GM20431 (cell line): ENCODE results near the gene ST3GAL3.
"Not testable (repeated sequence)": the region's sequence is repeated elsewhere in the genome, so short reads cannot be mapped to it uniquely, and the experiment has no call there.

Source experiments
- in situ Hi-C: fragments of 300-500 bp; cut with MseI, MboI; formaldehyde crosslinking; loops from one replicate; pipeline ENCODE4 v1.15.0; 2020; ENCODE audit warnings: low sequenced_read_pairs; ENCODE audit not compliant: unreplicated experiment

Gene ST3GAL3

GRCh38 chr1:43809097-43809673 is 101.8 kb downstream of the ST3GAL3 start:
- in situ Hi-C loops: no loop called here

DNA sequence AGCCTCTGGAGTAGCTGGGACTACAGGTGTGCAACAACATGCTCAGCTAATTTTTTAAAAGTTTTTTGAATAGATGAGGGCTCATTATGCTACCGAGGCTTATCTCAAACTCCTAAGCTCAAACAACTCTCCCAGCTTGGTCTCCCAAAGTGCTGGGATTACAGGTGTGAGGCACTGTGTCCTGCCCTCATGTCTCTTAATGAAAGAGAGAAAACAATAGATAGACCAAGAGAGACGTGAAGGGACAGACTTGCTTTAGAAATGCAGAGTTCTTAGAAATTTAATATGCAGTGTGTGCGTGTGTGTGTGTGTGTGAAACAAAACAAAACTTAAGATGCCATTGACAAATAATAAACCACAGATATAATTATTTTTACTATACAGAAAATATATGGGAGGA is 105.2 kb downstream of the ST3GAL3 start:
- in situ Hi-C loops: no loop called here

DNA sequence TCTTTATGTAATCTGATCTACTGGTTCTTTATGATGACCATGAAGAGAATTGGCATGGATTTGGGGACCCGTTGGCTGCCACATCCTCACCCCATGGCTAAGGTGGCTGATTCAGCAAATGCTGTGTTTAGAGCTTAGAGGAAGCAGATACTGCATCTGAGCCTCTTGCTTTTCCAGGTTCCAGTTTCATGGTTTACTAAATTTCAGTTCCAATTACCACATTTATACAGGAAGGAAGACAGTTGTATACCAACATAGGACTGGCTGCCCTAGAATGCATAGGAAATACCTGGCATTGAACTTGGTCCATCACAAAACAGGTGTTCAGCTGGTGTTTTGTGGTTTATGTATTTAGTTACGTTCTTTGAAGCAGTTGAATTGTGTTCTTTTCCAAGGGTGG is 107.1 kb downstream of the ST3GAL3 start:
- in situ Hi-C loops: no loop called here

DNA sequence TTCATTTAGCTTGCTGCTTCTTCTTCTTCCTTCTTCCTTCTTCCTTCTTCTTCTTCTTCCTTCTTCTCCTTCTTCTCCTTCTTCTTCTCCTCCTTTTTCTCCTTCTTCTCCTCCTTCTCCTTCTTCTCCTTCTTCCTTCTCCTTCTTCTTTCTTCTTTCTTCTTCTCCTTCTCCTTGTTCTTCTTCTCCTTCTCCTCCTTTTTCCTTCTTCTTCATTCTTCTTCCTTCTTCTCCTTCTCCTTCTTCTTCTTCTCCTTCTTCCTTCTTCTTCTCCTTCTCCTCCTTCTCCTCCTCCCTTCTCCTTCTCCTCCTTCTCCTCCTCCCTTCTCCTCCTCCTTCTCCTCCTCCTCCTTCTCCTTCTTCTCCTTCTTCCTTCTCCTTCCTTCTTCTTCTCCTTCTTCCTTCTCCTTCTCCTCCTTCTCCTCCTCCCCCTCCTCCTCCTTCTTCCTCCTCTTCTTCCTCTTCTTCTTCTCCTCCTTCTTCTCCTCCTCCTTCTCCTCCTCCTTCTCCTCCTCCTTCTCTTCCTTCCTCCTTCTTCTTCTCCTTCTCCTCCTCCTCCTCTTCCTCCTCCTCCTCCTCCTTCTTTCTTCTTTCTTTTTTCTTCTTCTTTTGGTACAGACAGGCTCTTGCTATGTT is 110.1 kb downstream of the ST3GAL3 start:
- in situ Hi-C loops: no loop called here

GRCh38 chr1:43818691-43819090 is 111.4 kb downstream of the ST3GAL3 start:
- in situ Hi-C loops: no loop called here

GRCh38 chr1:43819357-43819756 is 112.0 kb downstream of the ST3GAL3 start:
- in situ Hi-C loops: no loop called here

GRCh38 chr1:43821471-43821870 is 114.1 kb downstream of the ST3GAL3 start:
- in situ Hi-C loops: no loop called here

- in situ Hi-C loops: no loop called here
Observed at GRCh38 chr1:43822040-43822690, 114.8 kb downstream of the ST3GAL3 start.

- in situ Hi-C loops: no loop called here
Observed at GRCh38 chr1:43824795-43825194, 117.5 kb downstream of the ST3GAL3 start.

DNA sequence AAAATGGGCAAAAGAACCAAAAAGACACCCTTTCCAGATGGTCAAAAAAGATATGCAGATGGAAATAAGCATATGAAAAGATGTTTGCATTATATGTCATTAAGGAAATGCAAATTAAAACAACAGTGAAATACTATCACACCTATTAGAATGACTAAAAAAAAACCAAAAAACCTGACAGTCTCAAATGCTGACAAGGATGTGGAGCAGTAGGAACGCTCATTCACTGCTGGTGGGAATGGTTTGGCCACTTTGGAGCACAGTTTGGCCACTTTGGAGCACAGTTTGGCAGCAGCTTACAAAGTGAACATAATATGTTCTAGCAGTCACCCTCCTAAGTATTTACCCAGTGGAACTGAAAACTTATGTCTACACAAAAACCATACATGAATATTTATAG is 121.2 kb downstream of the ST3GAL3 start:
- in situ Hi-C loops: no loop called here

- in situ Hi-C loops: no loop called here
Observed at GRCh38 chr1:43830802-43831201, 123.5 kb downstream of the ST3GAL3 start.

- in situ Hi-C loops: no loop called here
Observed at GRCh38 chr1:43831851-43832250, 124.5 kb downstream of the ST3GAL3 start.

- in situ Hi-C loops: no loop called here
Observed at GRCh38 chr1:43832255-43832654, 124.9 kb downstream of the ST3GAL3 start.

- in situ Hi-C loops: no loop called here
Observed at GRCh38 chr1:43832998-43833397, 125.7 kb downstream of the ST3GAL3 start.

GRCh38 chr1:43833902-43834279 is 126.6 kb downstream of the ST3GAL3 start:
- in situ Hi-C loops: not testable (repeated sequence)

GRCh38 chr1:43834280-43835081 is 127.1 kb downstream of the ST3GAL3 start:
- in situ Hi-C loops: no loop called here

DNA sequence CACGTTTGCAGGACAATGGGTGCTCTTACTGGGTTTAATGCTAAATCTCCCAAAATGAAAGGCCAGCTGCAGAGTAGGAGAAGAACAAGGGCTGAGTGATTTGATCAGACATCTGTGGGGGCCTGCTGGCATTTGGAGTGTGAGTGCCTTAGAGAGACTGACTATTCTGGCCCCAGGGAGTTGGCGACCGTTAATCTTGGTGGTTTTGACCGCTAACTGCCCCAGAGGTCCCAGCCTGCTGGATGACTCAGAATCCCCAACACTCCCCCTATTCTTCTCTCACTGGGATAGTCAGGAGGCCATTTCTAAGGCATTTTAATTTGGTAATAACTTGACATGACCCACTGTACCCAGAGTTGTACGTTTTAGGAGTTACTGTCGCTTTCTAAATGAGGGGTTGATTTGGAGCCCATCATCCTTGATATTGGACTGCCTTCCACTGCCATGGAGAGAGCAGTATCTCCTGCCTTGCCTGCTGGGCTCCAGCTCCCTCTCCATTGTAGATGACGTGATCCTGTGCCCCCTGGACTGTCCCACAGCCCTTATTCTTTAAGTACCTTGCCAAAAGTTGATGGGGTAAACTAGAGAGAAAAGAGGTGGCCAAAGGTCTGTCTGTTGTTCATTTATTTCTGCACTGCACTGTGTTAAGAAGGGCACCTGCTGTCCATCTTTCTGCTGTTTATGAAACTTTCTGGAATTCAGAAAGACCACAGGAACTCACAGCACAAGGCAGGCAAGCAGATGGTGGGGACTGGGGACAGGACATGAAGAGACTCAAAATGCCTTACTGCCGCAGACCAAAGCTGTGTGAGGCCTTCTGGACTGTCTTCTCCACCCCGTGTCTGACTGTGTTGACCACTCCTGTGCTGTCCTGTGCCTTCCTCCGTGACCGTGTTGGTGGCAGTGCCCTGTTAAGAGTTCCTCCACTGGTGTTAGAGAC is 128.0 kb downstream of the ST3GAL3 start:
- in situ Hi-C loops: no loop called here

GRCh38 chr1:43836267-43836951 is 129.1 kb downstream of the ST3GAL3 start:
- in situ Hi-C loops: no loop called here

GRCh38 chr1:43839056-43839455 is 131.7 kb downstream of the ST3GAL3 start:
- in situ Hi-C loops: no loop called here
